ENCODE data around the gene MRPL36. TPM values are rescaled to one million over a fixed set of nuclear protein-coding genes. Genes with fewer than 3 reads are reported as not detected.

MRPL36 gene
- total and polyA plus RNA-seq, 4 donors, result 22.3 to 106 (median 56.3) TPM

- H3K36me3 ChIP-seq (ENCODE audit: control insufficient read depth in 4 of 4, insufficient read depth in 3 of 4, low read depth in 1 of 4, low read length in 3 of 4), result no peaks in the 10 kb centered on the region
- H3K27me3 ChIP-seq (ENCODE audit: control insufficient read depth in 4 of 4, insufficient read depth in 4 of 4, low read length in 3 of 4), result no peaks in the 10 kb centered on the region
- no peak for DNase-seq (ENCODE audit: low spot score)
- H3K4me3 ChIP-seq (ENCODE audit: low read depth in 1 of 3, low read length in 3 of 3), result no peak overlapping the region
- no peaks in the 10 kb centered on the region for H3K9me3 ChIP-seq (ENCODE audit: control insufficient read depth in 4 of 4, low read length in 3 of 4)
- H3K27ac ChIP-seq (ENCODE audit: low read depth in 1 of 2, low read length in 2 of 2), result no peak overlapping the region
- no peaks in the 10 kb centered on the region for H3K4me1 ChIP-seq (ENCODE audit: control insufficient read depth in 4 of 4, insufficient read depth in 4 of 4, low read length in 3 of 4)
- no peak overlapping the region for H3K9ac ChIP-seq (ENCODE audit: low read depth in 1 of 2, low read length in 2 of 2)
- WGBS, result 69% methylated on average over 32 of the region's 32 CpGs
- TF ChIP-seq, protein P1, sequence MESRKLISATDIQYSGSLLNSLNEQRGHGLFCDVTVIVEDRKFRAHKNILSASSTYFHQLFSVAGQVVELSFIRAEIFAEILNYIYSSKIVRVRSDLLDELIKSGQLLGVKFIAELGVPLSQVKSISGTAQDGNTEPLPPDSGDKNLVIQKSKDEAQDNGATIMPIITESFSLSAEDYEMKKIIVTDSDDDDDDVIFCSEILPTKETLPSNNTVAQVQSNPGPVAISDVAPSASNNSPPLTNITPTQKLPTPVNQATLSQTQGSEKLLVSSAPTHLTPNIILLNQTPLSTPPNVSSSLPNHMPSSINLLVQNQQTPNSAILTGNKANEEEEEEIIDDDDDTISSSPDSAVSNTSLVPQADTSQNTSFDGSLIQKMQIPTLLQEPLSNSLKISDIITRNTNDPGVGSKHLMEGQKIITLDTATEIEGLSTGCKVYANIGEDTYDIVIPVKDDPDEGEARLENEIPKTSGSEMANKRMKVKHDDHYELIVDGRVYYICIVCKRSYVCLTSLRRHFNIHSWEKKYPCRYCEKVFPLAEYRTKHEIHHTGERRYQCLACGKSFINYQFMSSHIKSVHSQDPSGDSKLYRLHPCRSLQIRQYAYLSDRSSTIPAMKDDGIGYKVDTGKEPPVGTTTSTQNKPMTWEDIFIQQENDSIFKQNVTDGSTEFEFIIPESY (IDR thresholded peaks at IDR 0.05), result no peak
- no peak for TF ChIP-seq SP1 (IDR thresholded peaks at IDR 0.05)
- no peak for TF ChIP-seq EGR1 (IDR thresholded peaks at IDR 0.05; ENCODE audit: low read depth in 2 of 2)
- TF ChIP-seq NR2F2 (IDR thresholded peaks at IDR 0.05), result no peak
- TF ChIP-seq, protein P2, sequence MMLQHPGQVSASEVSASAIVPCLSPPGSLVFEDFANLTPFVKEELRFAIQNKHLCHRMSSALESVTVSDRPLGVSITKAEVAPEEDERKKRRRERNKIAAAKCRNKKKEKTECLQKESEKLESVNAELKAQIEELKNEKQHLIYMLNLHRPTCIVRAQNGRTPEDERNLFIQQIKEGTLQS (IDR thresholded peaks at IDR 0.05), result no peak
- TF ChIP-seq YY1 (IDR thresholded peaks at IDR 0.05), result no peak
- TF ChIP-seq RXRA (IDR thresholded peaks at IDR 0.05), result no peak
- TF ChIP-seq TAF1 (conservative IDR thresholded peaks at IDR 0.05), result no peak
- TF ChIP-seq FOXA2 (IDR thresholded peaks at IDR 0.05), result no peak
Observed at GRCh38 chr5:1836891-1837880, 37.5 kb upstream of the MRPL36 start.

DNA sequence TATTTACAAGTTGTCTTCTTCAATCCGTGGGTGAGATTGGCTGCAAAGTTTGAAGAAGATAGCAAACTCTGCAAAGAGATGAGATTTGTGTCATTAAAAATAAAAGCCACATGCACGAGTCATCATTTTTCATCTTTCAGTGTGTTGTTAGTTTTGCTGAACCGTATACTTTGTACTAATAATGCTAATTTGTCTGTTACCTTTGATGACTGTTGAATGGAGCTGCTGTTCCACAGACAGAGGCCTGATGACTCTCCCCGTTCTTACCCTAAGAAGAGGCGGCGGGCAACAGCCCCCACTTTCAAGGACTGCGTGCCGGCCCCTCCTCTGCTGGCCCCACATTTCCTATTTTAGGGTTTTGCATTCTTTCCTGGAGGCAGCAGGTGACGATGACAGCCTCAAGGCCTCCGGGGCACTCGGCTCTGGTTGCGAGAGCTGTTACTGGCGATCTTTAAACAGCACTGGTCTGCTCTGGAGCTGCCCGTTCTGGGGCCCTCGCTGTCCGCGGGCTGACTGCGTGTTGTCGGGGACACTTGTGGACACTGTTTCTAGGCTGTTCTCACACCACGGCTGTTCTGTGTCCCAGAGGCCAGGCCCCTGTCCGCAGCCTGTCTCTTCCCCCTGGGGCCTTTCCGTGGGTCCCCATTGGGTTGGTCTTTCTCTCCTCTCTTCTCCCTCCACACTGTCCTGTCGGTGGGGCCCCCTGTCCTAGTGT lies 36.7 kb upstream of the MRPL36 start:
- Histone ChIP-seq H3K27me3 (ENCODE audit: control insufficient read depth in 4 of 4, insufficient read depth in 4 of 4, low read length in 3 of 4) (no peaks in the 10 kb centered on the region), H3K9me3 (ENCODE audit: control insufficient read depth in 4 of 4, low read length in 3 of 4) (no peaks in the 10 kb centered on the region), H3K4me3 (ENCODE audit: low read depth in 1 of 3, low read length in 3 of 3) (no peak overlapping the region), H3K27ac (ENCODE audit: low read depth in 1 of 2, low read length in 2 of 2) (no peak overlapping the region), H3K9ac (ENCODE audit: low read depth in 1 of 2, low read length in 2 of 2) (no peak overlapping the region), H3K36me3 (ENCODE audit: control insufficient read depth in 4 of 4, insufficient read depth in 3 of 4, low read depth in 1 of 4, low read length in 3 of 4) (no peaks in the 10 kb centered on the region), H3K4me1 (ENCODE audit: control insufficient read depth in 4 of 4, insufficient read depth in 4 of 4, low read length in 3 of 4) (no peaks in the 10 kb centered on the region)
- 78% methylated on average over 23 of the region's 23 CpGs for WGBS
- DNase-seq (ENCODE audit: low spot score), result no peak
- TF ChIP-seq TAF1 (conservative IDR thresholded peaks at IDR 0.05), result no peak
- TF ChIP-seq YY1 (IDR thresholded peaks at IDR 0.05), result no peak
- TF ChIP-seq REST (IDR thresholded peaks at IDR 0.05), result no peak
- TF ChIP-seq SP1 (IDR thresholded peaks at IDR 0.05), result no peak
- no peak for TF ChIP-seq CTCF (IDR thresholded peaks at IDR 0.05; ENCODE audit: low read depth, low read length, missing input control)
- no peak for TF ChIP-seq GABPA (IDR thresholded peaks at IDR 0.05 in 1 of 2, conservative IDR thresholded peaks at IDR 0.05 in 1 of 2)
- TF ChIP-seq, protein P2 (IDR thresholded peaks at IDR 0.05), result no peak
- no peak for TF ChIP-seq NR2F2 (IDR thresholded peaks at IDR 0.05)
- TF ChIP-seq JUND (IDR thresholded peaks at IDR 0.05), result no peak
- TF ChIP-seq, protein P1 (IDR thresholded peaks at IDR 0.05), result no peak
- TF ChIP-seq RXRA (IDR thresholded peaks at IDR 0.05), result no peak
